Measurements from ENCODE around the gene FBXL13. TPM values are rescaled to one million over a fixed set of nuclear protein-coding genes. Genes with fewer than 3 reads are reported as not detected.
A peak's percentile ranks its signal among the peaks of the same experiment; 100 is the strongest.

The FBXL13 gene
- total and polyA plus RNA-seq, 12 donors, result 0.61 to 6.8 (median 2.7) TPM

GRCh38 chr7:102992938-102993717 is 81.5 kb downstream of the FBXL13 start:
- Histone ChIP-seq H3K4me1 (replicated peaks in 1 of 2) (peaks cover 14 to 56% of the 10 kb centered on the region in 2 donors), H3K27me3 (no peaks in the 10 kb centered on the region), H3K9me3 (replicated peaks in 1 of 3) (no peaks in the 10 kb centered on the region), H3K27ac (peak overlapping the region in 2 of 5 donors; percentile 36 to 41), H3K4me3 (no peak overlapping the region), H3K36me3 (replicated peaks in 1 of 2) (no peaks in the 10 kb centered on the region)
- TF ChIP-seq POLR2A (IDR thresholded peaks at IDR 0.05) (no peak), CTCF (IDR thresholded peaks at IDR 0.05) (no peak)
- DNase-seq, result peak in 2 of 7 donors; percentile 25 to 26
- intact Hi-C loops (cut with DNase I), result no loop called here
- WGBS, 4 donors, result 8 to 21% (median 15%) methylated on average over 2 of the region's 2 CpGs

- DNase-seq, result no peak
- no peaks in the 10 kb centered on the region for H3K27me3 ChIP-seq
- 74 to 89% (median 81%) methylated on average over 5 of the region's 5 CpGs for WGBS, 4 donors
- no peaks in the 10 kb centered on the region for H3K9me3 ChIP-seq (replicated peaks in 1 of 3)
- TF ChIP-seq POLR2A (IDR thresholded peaks at IDR 0.05), result no peak
- TF ChIP-seq CTCF (IDR thresholded peaks at IDR 0.05), result no peak
- intact Hi-C loops (cut with DNase I), result no loop called here
- H3K36me3 ChIP-seq (replicated peaks in 1 of 2), result no peaks in the 10 kb centered on the region
- peaks cover 14 to 56% of the 10 kb centered on the region in 2 donors for H3K4me1 ChIP-seq (replicated peaks in 1 of 2)
- peak overlapping the region in 2 of 5 donors; percentile 36 to 41 for H3K27ac ChIP-seq
- H3K4me3 ChIP-seq, result no peak overlapping the region
Measured at GRCh38 chr7:102992509-102992937, 82.1 kb downstream of the FBXL13 start.

GRCh38 chr7:102991540-102992214 is 82.9 kb downstream of the FBXL13 start:
- peak in 6 of 7 donors; percentile 29 to 67 (median 50) for DNase-seq
- Histone ChIP-seq H3K4me1 (replicated peaks in 1 of 2) (peaks cover 14 to 56% of the 10 kb centered on the region in 2 donors), H3K27ac (peak overlapping the region in 2 of 5 donors; percentile 15 to 58), H3K27me3 (no peaks in the 10 kb centered on the region), H3K36me3 (replicated peaks in 1 of 2) (no peaks in the 10 kb centered on the region), H3K4me3 (no peak overlapping the region), H3K9me3 (replicated peaks in 1 of 3) (no peaks in the 10 kb centered on the region)
- intact Hi-C loops (cut with DNase I), result no loop called here
- TF ChIP-seq POLR2A (IDR thresholded peaks at IDR 0.05), result no peak
- TF ChIP-seq CTCF (IDR thresholded peaks at IDR 0.05), result no peak
- 41 to 57% (median 47%) methylated on average over 2 of the region's 2 CpGs for WGBS, 4 donors

DNA sequence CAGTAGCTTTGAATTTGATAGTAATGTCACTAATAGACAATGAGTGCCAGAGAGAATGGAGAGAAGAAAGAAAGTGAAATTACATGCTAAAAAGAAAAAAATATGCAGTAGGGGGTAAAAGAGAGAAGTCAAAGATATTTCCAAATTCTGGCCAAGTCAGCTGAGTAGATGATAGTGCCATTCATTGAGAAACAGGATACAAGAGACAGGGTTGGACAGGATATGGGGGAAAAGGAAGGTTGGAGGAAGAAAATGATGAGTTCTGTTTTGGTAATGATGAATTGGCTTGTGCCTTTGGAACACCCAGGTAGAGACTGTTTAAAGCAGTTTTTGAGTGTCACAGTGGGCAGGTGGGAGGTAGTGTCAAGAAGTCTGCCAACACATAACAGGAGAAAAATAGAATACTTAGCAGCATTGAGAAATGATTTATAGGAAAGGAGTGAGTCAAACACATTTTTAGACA is 83.5 kb downstream of the FBXL13 start:
- no peaks in the 10 kb centered on the region for H3K9me3 ChIP-seq (replicated peaks in 1 of 3)
- DNase-seq, result no peak
- no peak for TF ChIP-seq CTCF (IDR thresholded peaks at IDR 0.05)
- TF ChIP-seq POLR2A (IDR thresholded peaks at IDR 0.05), result no peak
- H3K27me3 ChIP-seq, result no peaks in the 10 kb centered on the region
- peaks cover 14 to 56% of the 10 kb centered on the region in 2 donors for H3K4me1 ChIP-seq (replicated peaks in 1 of 2)
- H3K4me3 ChIP-seq, result no peak overlapping the region
- H3K27ac ChIP-seq, result peak overlapping the region in 1 of 5 donors; percentile 58
- no peaks in the 10 kb centered on the region for H3K36me3 ChIP-seq (replicated peaks in 1 of 2)
- intact Hi-C loops (cut with DNase I), result no loop called here
